Stimulated activated naive CD8-positive, alpha-beta T cell treated with anti-CD3 and anti-CD28 coated beads, Interleukin-15, Interleukin-2, amounts not matched to agents 100 U/mL and 50 U/mL, for 24 hours (primary cell): ENCODE results near the gene ZNF771.
A peak's percentile ranks its signal among the peaks of the same experiment; 100 is the strongest.
"Not testable (repeated sequence)": the region's sequence is repeated elsewhere in the genome, so short reads cannot be mapped to it uniquely, and the experiment has no call there.

Source experiments
- ATAC-seq: fragments of 150-1000 bp; cut with Tn5 transposase; one replicate; pipeline ENCODE4 v1.10.0; 2021
- DNase-seq: peaks from one replicate; pipeline ENCODE4 v3.0.0; 2021

The ZNF771 gene

GRCh38 chr16:30376461-30376902 is 30.9 kb upstream of the ZNF771 start:
- no peak for ATAC-seq
- DNase-seq = no peak

DNA sequence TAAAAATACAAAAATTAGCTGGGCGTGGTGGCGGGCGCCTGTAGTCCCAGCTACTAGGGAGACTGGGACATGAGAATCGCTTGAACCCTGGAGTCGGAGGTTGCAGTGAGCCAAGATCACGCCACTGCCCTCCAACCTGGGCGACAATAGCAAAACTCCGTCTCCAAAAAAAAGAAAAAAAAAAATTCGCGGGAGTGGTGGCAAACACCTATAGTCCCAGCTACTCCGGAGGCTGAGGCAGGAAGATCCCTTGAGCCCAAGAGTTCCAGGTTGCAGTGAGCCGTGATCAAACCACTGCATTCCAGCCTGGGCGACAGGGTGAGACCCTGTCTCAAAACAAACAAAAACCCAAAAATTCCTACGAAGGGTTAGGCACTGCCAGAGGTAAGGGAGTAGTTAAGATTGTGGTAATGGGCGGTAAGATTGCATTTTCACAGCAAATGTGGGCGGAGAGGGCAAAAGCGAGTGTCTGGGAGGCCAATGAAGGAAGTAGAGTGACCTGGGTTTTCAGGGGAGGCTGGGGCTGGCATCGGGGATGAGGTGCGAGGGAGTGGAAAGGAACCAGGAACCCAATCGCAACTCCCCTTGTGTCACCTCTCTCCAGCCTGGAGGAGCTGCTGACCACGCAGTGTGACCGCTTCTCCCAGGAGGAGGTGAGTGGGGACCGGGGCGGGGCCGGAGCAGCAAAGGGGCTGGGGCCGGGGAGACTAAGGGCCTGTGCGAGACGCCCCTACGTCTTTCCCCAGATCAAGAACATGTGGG is 30.2 kb upstream of the ZNF771 start:
- ATAC-seq = no peak
- DNase-seq = no peak

DNA sequence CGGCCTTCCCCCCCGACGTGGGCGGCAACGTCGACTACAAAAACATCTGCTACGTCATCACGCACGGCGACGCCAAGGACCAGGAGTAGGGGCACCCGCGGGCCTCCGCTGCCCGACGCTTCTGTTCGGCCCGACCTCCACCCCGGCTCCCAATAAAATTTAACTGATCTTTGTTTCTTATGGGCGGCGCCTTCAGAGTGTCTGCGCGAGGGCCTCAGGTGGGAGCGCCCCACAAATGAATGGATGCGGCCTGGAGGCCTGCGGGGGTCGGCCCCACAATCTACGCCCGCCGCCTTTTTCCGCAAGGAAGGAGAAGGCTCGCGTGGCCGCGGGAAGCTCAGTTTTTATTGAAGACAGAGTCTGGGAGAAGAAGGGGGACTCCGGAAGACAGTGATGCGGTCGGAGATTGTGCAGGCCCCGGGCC is 29.6 kb upstream of the ZNF771 start:
- DNase-seq (peak; percentile 85), ATAC-seq (peak; percentile 38)

DNA sequence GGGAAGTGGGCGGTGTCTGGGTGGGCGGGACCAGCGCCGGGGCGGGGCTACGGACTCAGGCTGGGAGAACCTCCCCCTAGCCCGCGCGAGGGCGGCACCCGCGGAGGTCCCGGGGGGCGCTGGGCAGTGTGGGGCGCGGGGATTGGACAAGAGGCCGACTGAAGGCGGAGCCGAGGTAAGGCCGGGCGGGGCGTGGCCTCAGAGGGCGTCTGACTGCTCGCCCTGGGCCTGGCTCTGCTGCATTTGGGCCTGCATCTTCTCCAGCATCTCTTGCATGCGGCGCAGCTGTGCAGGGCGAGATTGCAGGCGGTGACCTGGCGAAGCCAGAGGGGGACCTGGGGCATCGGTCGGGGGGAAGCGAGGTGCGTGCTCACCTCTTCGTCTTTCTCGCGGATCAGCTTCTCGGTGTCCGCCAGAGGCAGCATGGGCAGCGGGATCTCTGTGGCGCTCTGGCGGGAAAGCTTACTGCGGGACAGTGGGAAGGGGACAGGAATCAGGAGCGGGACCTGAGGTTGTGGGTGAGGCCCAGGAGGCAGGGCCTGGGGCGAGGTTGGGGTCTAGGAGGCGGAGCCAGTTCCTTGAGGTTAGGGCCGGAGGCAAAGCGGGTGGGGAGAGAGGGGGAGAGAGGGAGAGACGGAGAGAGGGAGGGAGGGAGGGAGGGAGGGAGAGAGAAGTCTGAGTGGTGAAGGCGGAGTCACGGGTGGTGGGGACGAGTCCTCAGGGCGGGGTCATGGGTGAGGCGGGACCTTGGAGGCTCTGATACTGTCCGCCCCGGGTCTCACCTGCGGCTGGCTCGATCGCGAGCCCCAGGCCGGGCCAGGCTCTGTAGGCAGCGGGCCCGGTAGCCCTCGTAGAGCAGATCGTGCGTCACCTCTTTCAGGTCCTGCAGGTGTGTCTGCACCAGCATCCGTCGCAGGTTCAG is 28.9 kb upstream of the ZNF771 start:
- ATAC-seq (peak; percentile 93), DNase-seq (peak; percentile 100)

DNA sequence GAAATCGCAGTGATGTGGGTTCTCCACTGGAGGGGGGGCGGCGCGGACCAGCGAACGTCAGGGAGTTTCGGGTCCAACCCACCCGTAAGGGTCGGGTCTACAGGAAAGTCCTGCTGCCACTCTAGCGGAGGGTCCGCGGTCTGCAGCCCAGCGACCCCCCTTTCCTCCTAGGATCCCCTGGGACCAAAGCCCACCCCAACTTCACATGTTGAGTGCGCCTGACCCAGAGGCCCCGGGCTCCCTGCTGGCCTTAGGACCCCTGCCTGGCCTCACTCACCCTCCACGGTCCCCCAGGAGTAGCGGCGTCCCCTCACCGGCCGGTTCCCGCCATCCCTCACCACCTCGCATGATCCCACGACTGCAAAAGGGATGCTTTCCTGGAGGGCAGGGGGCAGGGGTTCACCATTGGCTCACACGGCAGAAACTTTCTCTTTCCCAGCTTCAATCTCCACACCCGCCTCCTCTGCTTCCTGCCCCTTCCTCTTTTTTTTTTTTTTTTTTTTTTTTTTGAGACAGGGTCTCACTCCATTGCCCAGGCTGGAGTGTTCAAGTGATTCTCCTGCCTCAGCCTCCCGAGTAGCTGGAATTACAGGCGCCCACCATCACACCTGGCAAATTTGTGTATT is 28.1 kb upstream of the ZNF771 start:
- ATAC-seq = no peak
- DNase-seq = no peak

DNA sequence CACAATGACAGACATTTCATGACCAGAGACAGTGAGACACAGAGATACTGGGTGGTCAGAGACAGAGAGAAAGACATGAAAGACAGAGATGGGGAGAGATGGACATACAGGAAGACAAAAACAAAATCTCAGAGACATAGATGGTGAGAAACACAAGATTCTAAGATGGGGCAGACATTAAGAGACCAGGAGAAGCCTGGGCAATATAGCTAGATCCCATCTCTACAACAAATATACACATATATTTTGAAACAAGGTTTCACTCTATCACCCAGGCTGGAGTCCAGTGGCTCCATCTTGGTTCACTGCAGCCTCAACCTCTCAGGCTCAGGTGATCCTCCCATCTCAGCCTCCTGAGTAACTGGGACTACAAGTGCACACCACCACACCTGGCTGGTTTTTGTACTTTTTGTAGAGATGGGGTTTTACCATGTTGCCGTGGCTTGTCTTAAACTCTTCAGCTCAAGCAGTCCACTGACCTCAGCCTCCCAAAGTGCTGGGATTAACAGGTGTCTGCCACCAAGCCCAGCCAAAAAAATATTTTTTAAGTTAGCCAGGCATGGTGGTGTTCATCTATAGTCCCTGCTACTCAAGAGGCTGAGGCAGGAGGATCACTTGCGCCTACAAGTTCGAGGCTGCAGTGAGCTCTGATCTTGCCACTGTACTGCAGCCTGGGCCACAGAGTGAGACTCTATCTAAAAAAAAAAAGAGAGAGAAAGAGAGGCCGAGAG is 27.2 kb upstream of the ZNF771 start:
- ATAC-seq (no peak), DNase-seq (no peak)

GRCh38 chr16:30380803-30381208 is 26.6 kb upstream of the ZNF771 start:
- DNase-seq (no peak), ATAC-seq (no peak)

DNA sequence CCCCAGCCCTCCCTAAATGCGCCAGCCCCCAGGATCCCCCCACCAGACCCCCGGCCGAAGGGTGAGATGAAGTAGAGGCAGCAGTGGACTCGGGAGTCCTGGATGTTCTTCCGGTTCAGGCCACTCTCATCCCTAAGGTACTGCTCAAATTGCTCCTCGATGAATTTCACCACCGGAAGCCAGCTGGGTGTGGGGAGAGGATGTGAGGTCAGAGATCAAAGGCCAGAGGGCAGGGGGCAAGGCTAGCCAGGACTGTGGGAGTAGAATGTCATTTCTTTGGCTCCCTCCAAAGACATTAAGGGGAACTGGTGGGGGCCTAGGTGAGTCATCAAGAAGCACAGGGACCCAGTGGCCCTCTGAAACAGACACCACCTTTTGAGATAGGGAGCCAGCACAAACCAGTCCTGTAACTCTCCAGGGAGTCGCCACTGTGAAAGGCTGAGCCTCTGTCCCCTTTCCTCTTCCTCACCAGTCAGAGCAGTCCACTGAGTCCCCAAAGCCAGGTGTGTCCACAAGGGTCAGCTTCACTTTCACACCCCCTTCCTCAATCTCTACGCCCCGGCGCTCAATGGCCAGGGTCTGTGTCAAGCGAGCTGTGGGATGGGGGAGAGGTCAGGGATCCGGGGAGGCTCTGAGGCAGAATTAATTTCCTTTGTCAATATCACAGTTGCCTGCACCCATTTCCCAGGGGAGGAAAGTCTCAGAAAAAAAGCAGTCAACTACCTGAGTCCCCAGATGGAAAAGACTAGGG is 25.9 kb upstream of the ZNF771 start:
- no peak for DNase-seq
- ATAC-seq = no peak

GRCh38 chr16:30382111-30382881 is 25.1 kb upstream of the ZNF771 start, which contains the start of gene SEPTIN1:
TSS of gene SEPTIN1 (minus strand) at chr16:30382561. CDS start at chr16:30382542, 19 bp downstream.
- DNase-seq (peak; percentile 82), ATAC-seq (peak; percentile 40)

DNA sequence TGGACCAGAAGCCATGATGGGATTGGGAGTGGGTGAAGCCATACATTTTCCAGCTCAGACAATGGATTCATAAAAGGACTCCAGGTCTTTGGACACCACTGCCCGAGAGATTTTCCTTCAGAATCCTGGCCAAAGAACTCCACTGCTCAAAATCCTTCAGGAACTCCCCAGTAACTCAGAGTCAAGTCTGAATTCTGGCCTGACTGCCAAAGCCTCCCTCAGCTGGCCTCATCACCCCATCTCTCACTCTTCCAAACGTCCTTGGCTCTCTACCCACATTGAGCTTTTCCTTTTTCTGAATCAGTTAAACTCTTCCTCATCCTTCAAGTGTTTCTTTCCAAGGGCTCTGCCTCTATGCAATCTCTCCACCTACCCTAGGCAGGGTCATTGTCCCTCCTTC is 23.9 kb upstream of the ZNF771 start:
- ATAC-seq = no peak
- no peak for DNase-seq

DNA sequence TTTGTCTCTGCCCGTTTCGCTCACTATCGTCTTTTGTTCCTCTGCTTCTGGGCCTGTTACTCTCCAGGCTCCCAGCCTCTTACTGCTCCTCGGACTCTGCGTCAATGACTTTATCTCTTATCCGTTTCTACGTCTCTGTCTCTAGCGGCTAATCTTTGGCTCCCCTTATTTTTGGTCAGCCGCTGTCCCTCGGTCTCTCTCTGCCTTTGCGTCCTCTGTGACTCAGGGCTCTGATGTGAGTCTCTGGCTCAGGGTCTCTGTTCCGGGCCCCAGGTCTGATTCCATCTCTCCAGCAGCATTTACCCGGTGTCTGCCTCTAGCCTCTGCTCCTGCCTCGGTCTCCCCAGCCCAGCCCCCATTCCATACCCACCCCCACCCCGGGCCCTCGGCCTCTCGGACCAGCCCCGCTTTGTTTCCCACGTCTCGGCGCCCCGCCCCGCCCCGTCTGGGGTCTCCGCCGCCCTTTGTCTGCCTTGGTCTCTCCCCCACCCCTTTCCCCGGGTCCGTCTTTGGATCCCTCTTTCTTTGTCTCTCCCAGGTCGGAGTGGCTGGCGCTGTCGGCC is 12.7 kb upstream of the ZNF771 start:
- DNase-seq (no peak), ATAC-seq (no peak)

- DNase-seq = peak; percentile 73
Measured at GRCh38 chr16:30395155-30395991, 12.0 kb upstream of the ZNF771 start, which contains the start of gene ZNF48. TSS of gene ZNF48 (plus strand) at chr16:30395420. CDS start at chr16:30395795, 375 bp downstream.

DNA sequence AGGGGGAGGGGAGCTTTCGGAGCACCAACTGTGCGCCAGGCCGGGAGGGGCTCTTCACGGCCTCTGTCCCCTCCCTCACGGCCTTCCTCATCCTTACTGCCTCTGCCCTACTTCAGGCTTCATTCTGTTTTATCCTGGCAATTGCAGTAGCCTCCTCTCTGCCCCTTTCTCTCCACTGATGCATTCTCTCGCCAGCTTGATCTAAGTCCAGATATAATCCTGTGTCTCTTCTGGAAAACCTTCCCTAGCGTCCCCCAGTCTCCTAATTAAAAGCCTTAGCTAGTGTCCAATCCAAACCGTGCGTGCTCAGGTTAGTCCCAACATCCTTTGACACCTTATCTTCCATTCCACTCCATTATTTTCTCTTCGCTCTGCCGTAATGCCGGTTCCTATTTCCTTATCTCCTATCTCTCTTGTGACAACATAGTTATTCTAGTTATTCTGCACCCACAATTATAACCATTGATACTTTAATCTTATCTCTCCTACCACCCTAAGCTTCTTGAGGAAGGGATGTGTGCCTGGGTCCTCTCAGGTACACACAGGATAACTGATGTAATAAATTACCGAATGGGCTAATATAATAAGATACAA is 11.3 kb upstream of the ZNF771 start:
- DNase-seq (no peak), ATAC-seq (no peak)

More at GRCh38 chr16:30395155-30395991, 12.0 kb upstream of the ZNF771 start, which contains the start of gene ZNF48:
- ATAC-seq = peak; percentile 64

- not testable (repeated sequence) for DNase-seq, ATAC-seq
Measured at GRCh38 chr16:30396627-30397026, 10.8 kb upstream of the ZNF771 start.

DNA sequence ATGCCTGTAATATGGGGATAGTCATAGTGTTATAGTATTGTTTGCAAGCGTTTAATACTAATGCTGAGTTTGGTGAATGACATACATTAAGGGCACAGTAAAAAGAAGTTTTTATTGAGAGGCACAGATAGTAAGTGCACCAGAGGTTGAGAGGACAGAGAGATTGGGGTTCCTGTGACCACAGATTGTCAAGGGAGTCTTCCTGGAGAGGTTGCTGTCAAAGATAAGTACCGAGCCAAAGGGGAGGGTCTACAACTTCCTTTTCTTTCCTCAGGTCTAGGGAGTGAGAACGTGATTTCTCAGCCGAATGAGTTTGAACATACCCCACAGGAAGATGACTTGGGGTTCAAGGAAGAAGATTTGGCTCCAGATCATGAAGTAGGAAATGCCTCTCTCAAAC is 10.3 kb upstream of the ZNF771 start:
- no peak for ATAC-seq
- DNase-seq = no peak

DNA sequence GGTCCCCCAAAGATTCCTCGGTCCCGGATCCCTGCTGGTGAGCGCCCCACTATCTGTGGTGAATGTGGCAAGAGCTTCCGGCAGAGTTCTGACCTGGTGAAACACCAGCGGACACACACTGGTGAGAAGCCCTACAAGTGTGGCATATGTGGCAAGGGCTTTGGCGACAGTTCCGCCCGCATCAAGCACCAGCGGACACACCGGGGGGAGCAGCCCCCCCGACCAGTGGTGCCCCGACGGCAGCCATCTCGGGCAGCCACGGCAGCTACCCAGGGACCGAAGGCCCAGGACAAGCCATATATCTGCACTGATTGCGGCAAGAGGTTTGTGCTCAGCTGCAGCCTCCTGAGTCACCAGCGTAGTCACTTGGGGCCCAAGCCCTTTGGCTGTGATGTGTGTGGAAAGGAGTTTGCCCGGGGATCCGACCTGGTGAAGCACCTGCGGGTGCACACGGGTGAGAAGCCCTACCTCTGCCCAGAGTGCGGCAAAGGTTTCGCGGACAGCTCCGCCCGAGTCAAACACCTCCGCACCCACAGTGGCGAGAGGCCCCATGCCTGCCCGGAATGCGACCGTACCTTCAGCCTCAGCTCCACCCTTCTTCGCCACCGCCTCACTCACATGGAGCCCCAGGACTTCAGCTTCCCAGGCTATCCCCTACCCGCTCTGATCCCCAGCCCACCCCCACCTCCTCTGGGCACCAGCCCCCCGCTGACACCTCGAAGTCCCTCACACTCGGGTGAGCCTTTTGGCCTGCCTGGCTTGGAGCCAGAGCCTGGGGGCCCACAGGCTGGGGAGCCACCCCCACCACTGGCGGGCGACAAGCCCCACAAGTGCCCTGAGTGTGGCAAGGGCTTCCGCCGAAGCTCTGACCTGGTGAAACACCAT is 9.4 kb upstream of the ZNF771 start:
- no peak for DNase-seq
- no peak for ATAC-seq

DNA sequence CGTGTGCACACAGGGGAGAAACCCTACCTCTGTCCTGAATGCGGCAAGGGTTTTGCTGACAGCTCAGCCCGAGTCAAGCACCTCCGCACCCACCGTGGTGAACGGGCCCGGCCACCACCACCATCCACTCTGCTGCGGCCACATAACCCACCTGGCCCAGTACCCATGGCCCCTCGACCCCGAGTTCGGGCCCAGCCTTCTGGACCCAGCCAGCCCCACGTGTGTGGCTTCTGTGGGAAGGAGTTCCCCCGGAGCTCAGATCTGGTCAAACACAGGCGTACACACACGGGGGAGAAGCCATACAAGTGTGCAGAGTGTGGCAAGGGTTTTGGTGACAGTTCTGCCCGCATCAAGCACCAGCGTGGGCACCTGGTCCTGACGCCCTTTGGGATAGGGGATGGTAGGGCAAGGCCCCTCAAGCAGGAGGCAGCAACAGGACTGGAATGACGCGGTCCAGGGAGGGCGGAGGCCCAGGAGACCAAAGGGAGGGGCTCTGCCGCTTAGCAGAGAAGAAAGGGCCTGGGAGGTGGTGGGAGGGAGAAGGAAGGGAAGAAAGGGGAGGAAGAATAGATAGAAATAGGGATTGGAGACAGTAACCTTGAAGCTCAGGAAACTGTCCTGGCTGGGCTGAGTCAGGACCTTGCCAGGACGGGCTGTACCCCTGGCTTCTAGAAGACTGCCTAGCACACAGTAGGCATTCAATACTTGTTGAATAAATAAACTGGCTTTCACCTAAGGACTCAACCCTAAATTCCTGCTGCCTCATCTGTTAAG is 8.6 kb upstream of the ZNF771 start:
- DNase-seq (no peak), ATAC-seq (no peak)
